Vagina (tissue), 2 donors: Measurements from ENCODE around the gene CEMIP.

Experiments used
- POLR2A ChIP-seq, 2 donors: fragments of 450-650 bp; IDR thresholded peaks; one replicate each; pipeline ENCODE4 v1.6.1; 2017; ENCODE audit warnings: antibody characterized with exemption in 2 of 2, mild to moderate bottlenecking in 2 of 2, moderate library complexity in 2 of 2
- POLR2AphosphoS5 ChIP-seq, 2 donors: sonication (generic); formaldehyde crosslinking; IDR thresholded peaks; one replicate each; pipeline ENCODE4 v1.9.0; 2017; ENCODE audit warnings: antibody characterized with exemption in 2 of 2, mild to moderate bottlenecking in 2 of 2, low read depth in 1 of 2; ENCODE audit not compliant: insufficient read depth in 1 of 2
- TF ChIP-seq, protein P1 (sequence below), 3 experiments: fragments of 450-650 bp in 2 of 3; fragments of 200-600 bp in 1 of 3; sonication (generic) in 1 of 3; IDR thresholded peaks; one replicate each; pipeline ENCODE4 v1.5.1; 2017 to 2019; ENCODE audit warnings: antibody characterized with exemption in 3 of 3, mild to moderate bottlenecking in 2 of 3, moderate library complexity in 2 of 3

DNA sequence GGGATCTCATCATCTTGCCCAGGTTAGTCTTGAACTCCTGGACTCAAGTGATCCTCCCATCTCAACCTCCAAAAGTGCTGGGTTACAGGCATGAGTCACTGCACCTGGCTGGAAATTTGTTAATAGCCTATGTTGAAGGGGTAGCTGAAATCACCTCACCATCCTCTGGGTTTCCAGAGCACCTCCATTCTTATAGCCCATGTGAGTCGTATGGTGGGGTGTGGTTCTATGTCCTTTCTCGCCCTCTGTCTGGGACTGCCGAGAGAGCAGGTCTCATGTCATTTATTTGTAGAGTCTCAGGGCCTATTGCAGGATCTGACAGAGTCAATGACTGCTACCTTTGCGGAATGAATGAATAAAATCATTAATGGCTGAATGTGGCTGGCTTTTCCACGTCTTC, 20.9 kb downstream of the CEMIP start:
- TF ChIP-seq, protein P1, sequence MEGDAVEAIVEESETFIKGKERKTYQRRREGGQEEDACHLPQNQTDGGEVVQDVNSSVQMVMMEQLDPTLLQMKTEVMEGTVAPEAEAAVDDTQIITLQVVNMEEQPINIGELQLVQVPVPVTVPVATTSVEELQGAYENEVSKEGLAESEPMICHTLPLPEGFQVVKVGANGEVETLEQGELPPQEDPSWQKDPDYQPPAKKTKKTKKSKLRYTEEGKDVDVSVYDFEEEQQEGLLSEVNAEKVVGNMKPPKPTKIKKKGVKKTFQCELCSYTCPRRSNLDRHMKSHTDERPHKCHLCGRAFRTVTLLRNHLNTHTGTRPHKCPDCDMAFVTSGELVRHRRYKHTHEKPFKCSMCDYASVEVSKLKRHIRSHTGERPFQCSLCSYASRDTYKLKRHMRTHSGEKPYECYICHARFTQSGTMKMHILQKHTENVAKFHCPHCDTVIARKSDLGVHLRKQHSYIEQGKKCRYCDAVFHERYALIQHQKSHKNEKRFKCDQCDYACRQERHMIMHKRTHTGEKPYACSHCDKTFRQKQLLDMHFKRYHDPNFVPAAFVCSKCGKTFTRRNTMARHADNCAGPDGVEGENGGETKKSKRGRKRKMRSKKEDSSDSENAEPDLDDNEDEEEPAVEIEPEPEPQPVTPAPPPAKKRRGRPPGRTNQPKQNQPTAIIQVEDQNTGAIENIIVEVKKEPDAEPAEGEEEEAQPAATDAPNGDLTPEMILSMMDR (IDR thresholded peaks at IDR 0.05) = no peak
- TF ChIP-seq POLR2AphosphoS5 (IDR thresholded peaks at IDR 0.05; ENCODE audit: insufficient read depth in 1 of 2, low read depth in 1 of 2) = no peak
- TF ChIP-seq POLR2A (IDR thresholded peaks at IDR 0.05) = no peak
